HepG2 (cell line): Measurements from ENCODE around the gene HRCT1. TPM values are rescaled to one million over a fixed set of nuclear protein-coding genes. Genes with fewer than 3 reads are reported as not detected.
A peak's percentile ranks its signal among the peaks of the same experiment; 100 is the strongest.

ENCODE experiments used
- ATAC-seq: fragments of 200-7000 bp; cut with Tn5 transposase; 3 replicates; pipeline ENCODE4 v1.9.1; 2020; ENCODE audit warnings: mild to moderate bottlenecking, moderate library complexity
- BruUV-seq: library from RNA; stranded (reverse); fragments of 400-500 nt; replicated peaks from 2 replicates; lab custom pipeline; 2021; lab: Mats Ljungman, UMichigan
- CTCF ChIA-PET: fragments of 300-600 bp; formaldehyde crosslinking; extraction: SDS; loops from one replicate; lab custom pipeline; 2021; ENCODE audit warnings: low total read pairs, inconsistent platforms, low intra/inter-chr PET ratio; lab: Yijun Ruan, JAX
- POLR2A ChIA-PET: fragments of 350-600 bp; sonication (Branson Sonifier 250); formaldehyde crosslinking; loops from one replicate; lab custom pipeline; 2020; ENCODE audit warnings: antibody characterized with exemption, inconsistent platforms; lab: Yijun Ruan, JAX
- DNase-seq: peaks from one replicate; pipeline ENCODE4 v3.0.0-alpha.2; 2015; ENCODE audit warnings: low spot score
- FAIRE-seq: peaks from 3 replicates; lab custom pipeline; 2011; peaks lifted over from hg19 to GRCh38; lab: Jason Lieb, UNC
- H2AFZ ChIP-seq: one replicate; pipeline ENCODE4 v1.6.1; 2011; ENCODE audit warnings: low read length, inconsistent platforms
- H3K27ac ChIP-seq: fragments of 300-600 bp; 3 replicates; pipeline ENCODE4 v1.8.0; 2011; ENCODE audit warnings: mixed run types, mild to moderate bottlenecking, mixed read lengths, low read length, inconsistent platforms; ENCODE audit not compliant: insufficient read depth; ENCODE audit errors: extremely low read length
- H3K27me3 ChIP-seq, 2 experiments: fragments of 200-600 bp in 1 of 2; 2 replicates in 1 of 2; 3 replicates in 1 of 2; pipeline versions ENCODE4 v1.6.0 to v1.8.0; 2011; ENCODE audit warnings: low read length in 2 of 2, mild to moderate bottlenecking in 2 of 2, moderate library complexity in 2 of 2, inconsistent platforms in 1 of 2; ENCODE audit not compliant: insufficient read depth in 2 of 2, control insufficient read depth in 1 of 2
- H3K36me3 ChIP-seq, 2 experiments: fragments of 200-600 bp in 1 of 2; replicated peaks in 1 of 2; 2 replicates in 1 of 2; 3 replicates in 1 of 2; pipeline versions ENCODE4 v1.5.1 to v1.8.0; 2011; ENCODE audit warnings: low read length in 2 of 2, inconsistent platforms in 1 of 2; ENCODE audit not compliant: insufficient read depth in 2 of 2, control insufficient read depth in 1 of 2
- H3K4me1 ChIP-seq: 2 replicates; pipeline ENCODE4 v1.5.1; 2012; ENCODE audit warnings: low read length, inconsistent platforms; ENCODE audit not compliant: insufficient read depth
- H3K4me2 ChIP-seq: 2 replicates; pipeline ENCODE4 v1.6.0; 2011; ENCODE audit warnings: low read depth, low read length, inconsistent platforms
- H3K4me3 ChIP-seq, 3 experiments: fragments of 200-600 bp in 1 of 3; sonication (generic), shearing (Covaris generic) in 1 of 3; replicated peaks in 1 of 3; 2 replicates each; pipeline ENCODE4 v1.5.1; 2011 to 2016; ENCODE audit warnings: low read length in 3 of 3, inconsistent platforms in 2 of 3, low read depth in 2 of 3, mild to moderate bottlenecking in 2 of 3, control low read depth in 1 of 3, mixed read lengths in 1 of 3; ENCODE audit not compliant: insufficient read depth in 1 of 3
- H3K79me2 ChIP-seq: one replicate; pipeline ENCODE4 v1.6.1; 2011; ENCODE audit warnings: low read length, inconsistent platforms; ENCODE audit not compliant: insufficient read depth
- H3K9ac ChIP-seq: 2 replicates; pipeline ENCODE4 v1.6.0; 2011; ENCODE audit warnings: mild to moderate bottlenecking, low read depth, low read length, inconsistent platforms; ENCODE audit not compliant: insufficient read depth
- H3K9me3 ChIP-seq: 2 replicates; pipeline ENCODE4 v1.5.1; 2012; ENCODE audit warnings: mild to moderate bottlenecking, low read length
- H4K20me1 ChIP-seq: 2 replicates; pipeline ENCODE4 v1.6.0; 2011; ENCODE audit warnings: inconsistent platforms, mild to moderate bottlenecking, low read length, moderate library complexity; ENCODE audit not compliant: insufficient read depth
- ETS1 ChIP-seq: sonication (generic); formaldehyde crosslinking; IDR thresholded peaks from 2 replicates; pipeline ENCODE4 v1.4.0; 2020; ENCODE audit warnings: missing genetic modification reagents
- FOXO1 ChIP-seq: sonication (generic); formaldehyde crosslinking; IDR thresholded peaks from 2 replicates; pipeline ENCODE4 v1.4.0; 2020; ENCODE audit warnings: missing genetic modification reagents
- GMEB2 ChIP-seq: IDR thresholded peaks from 2 replicates; pipeline ENCODE4 v1.6.1; 2016; ENCODE audit warnings: missing biosample characterization, missing genetic modification reagents, low read depth
- PRDM15 ChIP-seq: sonication (generic); formaldehyde crosslinking; IDR thresholded peaks from 2 replicates; pipeline ENCODE4 v1.4.0; 2020; ENCODE audit warnings: missing genetic modification reagents
- WIZ ChIP-seq: sonication (generic); formaldehyde crosslinking; IDR thresholded peaks from 2 replicates; pipeline ENCODE4 v1.5.1; 2020; ENCODE audit warnings: mild to moderate bottlenecking, missing genetic modification reagents
- ZFYVE20 ChIP-seq: sonication (generic); formaldehyde crosslinking; IDR thresholded peaks from 2 replicates; pipeline ENCODE4 v1.8.0; 2023; ENCODE audit warnings: low read depth, mild to moderate bottlenecking, moderate library complexity, missing genetic modification reagents, borderline replicate concordance
- WGBS: methylation state at CpG from one replicate; pipeline ENCODE4 v1.1.6; 2017; ENCODE audit warnings: low lambda C conversion rate; 5-methylcytosine and 5-hydroxymethylcytosine counted together
- in situ Hi-C: cut with HindIII; loops from 2 replicates; pipeline ENCODE4 v1.10.0; 2017; ENCODE audit warnings: low pct_unique_long_range_greater_than_20kb; ENCODE audit not compliant: extremely low pct_ligation_motif_present
- intact Hi-C: fragments of 100-400 bp; cut with micrococcal nuclease; formaldehyde crosslinking; loops from one replicate; pipeline ENCODE4 v1.10.0; 2022; ENCODE audit not compliant: unreplicated experiment
- polyA plus RNA-seq, 8 experiments: library from polyadenylated mRNA; depleted of rRNA in 3 of 8; stranded (reverse) in 7 of 8; unstranded in 1 of 8; fragments of >200 nt; fragmentation: Illumina TruSeq in 4 of 8; extraction: Trizol in 4 of 8; gene quantifications; 2 replicates each; pipeline versions ENCODE4 v1.2.1 to v1.2.3, GENCODE V29; 2011 to 2016; ENCODE audit warnings: low read depth in 4 of 8, missing spikeins in 1 of 8, mixed read lengths in 1 of 8; ENCODE audit not compliant: insufficient read depth in 1 of 8
- total RNA-seq, 5 experiments: library from RNA; depleted of rRNA; stranded (reverse); fragments of >200 nt; fragmentation: Illumina TruSeq; extraction: Trizol; gene quantifications; 2 replicates each; pipeline ENCODE4 v1.2.3, GENCODE V29; 2016; ENCODE audit warnings: low read depth in 1 of 5
- TF ChIP-seq, protein P1 (sequence below): sonication (generic); formaldehyde crosslinking; IDR thresholded peaks from 2 replicates; pipeline ENCODE4 v1.5.0; 2020; ENCODE audit warnings: mild to moderate bottlenecking, missing genetic modification reagents, moderate library complexity
- TF ChIP-seq, protein P2 (sequence below): IDR thresholded peaks from 2 replicates; pipeline ENCODE4 v1.6.1; 2018; ENCODE audit warnings: missing genetic modification reagents, mild to moderate bottlenecking, missing compliant biosample characterization

Gene HRCT1
- total and polyA plus RNA-seq, 2 of the 13 experiments (the other 11 are each of a cell fraction or from before 2014, with no cell fraction given) = 0.13 TPM; not detected in 1

GRCh38 chr9:35909274-35909673 is 3.3 kb downstream of the HRCT1 start, which contains the start of gene SPAAR:
Gene SPAAR, plus strand, starts transcription at chr9:35909490. Its CDS starts 974 bp downstream, at chr9:35910464.
- Histone ChIP-seq H3K27me3 (peaks cover 0 to 15% of the 10 kb centered on the region in 2 experiments; a peak in 2 of 5 replicates), H3K4me1 (peaks cover 81% of the 10 kb centered on the region), H3K9me3 (no peaks in the 10 kb centered on the region), H3K4me2 (peak within 1 kb of the TSS; percentile 96), H2AFZ (no peak within 1 kb of the TSS), H3K36me3 (no peaks in the 10 kb centered on the region), H3K9ac (no peak within 1 kb of the TSS), H3K79me2 (no peaks in the 10 kb centered on the region), H3K4me3 (peak within 1 kb of the TSS; percentile 14 to 67 (median 35); a peak in 5 of 6 replicates), H4K20me1 (no peaks in the 10 kb centered on the region), H3K27ac (no peak within 1 kb of the TSS)
- BruUV-seq = no TSS peak
- 76% methylated on average over 11 of the region's 11 CpGs for WGBS
- in situ Hi-C loops = no loop called here
- no peak for FAIRE-seq
- ChIA-PET POLR2A (no interaction called here), CTCF (no interaction called here)
- DNase-seq = no peak
- intact Hi-C loops = no loop called here
- ATAC-seq = no peak
- TF ChIP-seq, protein P1, sequence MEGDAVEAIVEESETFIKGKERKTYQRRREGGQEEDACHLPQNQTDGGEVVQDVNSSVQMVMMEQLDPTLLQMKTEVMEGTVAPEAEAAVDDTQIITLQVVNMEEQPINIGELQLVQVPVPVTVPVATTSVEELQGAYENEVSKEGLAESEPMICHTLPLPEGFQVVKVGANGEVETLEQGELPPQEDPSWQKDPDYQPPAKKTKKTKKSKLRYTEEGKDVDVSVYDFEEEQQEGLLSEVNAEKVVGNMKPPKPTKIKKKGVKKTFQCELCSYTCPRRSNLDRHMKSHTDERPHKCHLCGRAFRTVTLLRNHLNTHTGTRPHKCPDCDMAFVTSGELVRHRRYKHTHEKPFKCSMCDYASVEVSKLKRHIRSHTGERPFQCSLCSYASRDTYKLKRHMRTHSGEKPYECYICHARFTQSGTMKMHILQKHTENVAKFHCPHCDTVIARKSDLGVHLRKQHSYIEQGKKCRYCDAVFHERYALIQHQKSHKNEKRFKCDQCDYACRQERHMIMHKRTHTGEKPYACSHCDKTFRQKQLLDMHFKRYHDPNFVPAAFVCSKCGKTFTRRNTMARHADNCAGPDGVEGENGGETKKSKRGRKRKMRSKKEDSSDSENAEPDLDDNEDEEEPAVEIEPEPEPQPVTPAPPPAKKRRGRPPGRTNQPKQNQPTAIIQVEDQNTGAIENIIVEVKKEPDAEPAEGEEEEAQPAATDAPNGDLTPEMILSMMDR (CRISPR knock-in tag) = no peak
- TF ChIP-seq GMEB2 (CRISPR knock-in tag) (no peak), PRDM15 (CRISPR knock-in tag) (no peak), ZFYVE20 (CRISPR knock-in tag) (no peak), FOXO1 (CRISPR knock-in tag) (no peak), ETS1 (CRISPR knock-in tag) (no peak), WIZ (CRISPR knock-in tag) (no peak)
- TF ChIP-seq, protein P2, sequence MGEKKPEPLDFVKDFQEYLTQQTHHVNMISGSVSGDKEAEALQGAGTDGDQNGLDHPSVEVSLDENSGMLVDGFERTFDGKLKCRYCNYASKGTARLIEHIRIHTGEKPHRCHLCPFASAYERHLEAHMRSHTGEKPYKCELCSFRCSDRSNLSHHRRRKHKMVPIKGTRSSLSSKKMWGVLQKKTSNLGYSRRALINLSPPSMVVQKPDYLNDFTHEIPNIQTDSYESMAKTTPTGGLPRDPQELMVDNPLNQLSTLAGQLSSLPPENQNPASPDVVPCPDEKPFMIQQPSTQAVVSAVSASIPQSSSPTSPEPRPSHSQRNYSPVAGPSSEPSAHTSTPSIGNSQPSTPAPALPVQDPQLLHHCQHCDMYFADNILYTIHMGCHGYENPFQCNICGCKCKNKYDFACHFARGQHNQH (CRISPR knock-in tag) = no peak
